HAP-1 (cell line): ENCODE results near the gene PHLDB1.

Experiments used
- DNase-seq, 2 experiments: peaks; one replicate each; pipeline ENCODE4 v3.0.0-alpha.2; 2016 to 2020; ENCODE audit warnings: low spot score in 2 of 2
- H3K27me3 ChIP-seq: fragments of 250-450 bp; sonication (Bioruptor Pico); 2 replicates; pipeline ENCODE4 v1.5.1; 2020; ENCODE audit warnings: low read depth, mild to moderate bottlenecking, moderate library complexity
- H3K36me3 ChIP-seq: fragments of 250-450 bp; sonication (Bioruptor Pico); replicated peaks from 2 replicates; pipeline ENCODE4 v1.5.1; 2020; ENCODE audit warnings: mild to moderate bottlenecking
- H3K4me1 ChIP-seq: fragments of 250-450 bp; sonication (Bioruptor Pico); 2 replicates; pipeline ENCODE4 v1.5.1; 2020; ENCODE audit warnings: mild to moderate bottlenecking
- H3K4me3 ChIP-seq: fragments of 250-450 bp; sonication (Bioruptor Pico); 2 replicates; pipeline ENCODE4 v1.5.1; 2020; ENCODE audit warnings: mild to moderate bottlenecking, moderate library complexity
- H3K9me3 ChIP-seq: fragments of 250-450 bp; sonication (Bioruptor Pico); 2 replicates; pipeline ENCODE4 v1.5.1; 2020; ENCODE audit warnings: mild to moderate bottlenecking, moderate library complexity
- in situ Hi-C: fragments of 300-500 bp; cut with MboI; formaldehyde crosslinking; loops from 3 replicates; pipeline ENCODE4 v1.14.3; 2020; ENCODE audit warnings: low sequenced_read_pairs, inconsistent platforms, mixed read lengths

Gene PHLDB1

GRCh38 chr11:118633319-118633690 lies 25.9 kb downstream of the PHLDB1 start:
- no peak for DNase-seq
- H3K4me3 ChIP-seq, result no peak overlapping the region
- peaks cover 5% of the 10 kb centered on the region; the same call in 1 of the 2 replicates for H3K36me3 ChIP-seq
- no peaks in the 10 kb centered on the region for H3K9me3 ChIP-seq
- no peaks in the 10 kb centered on the region for H3K27me3 ChIP-seq
- in situ Hi-C loops, result no loop called here
- no peaks in the 10 kb centered on the region for H3K4me1 ChIP-seq

DNA sequence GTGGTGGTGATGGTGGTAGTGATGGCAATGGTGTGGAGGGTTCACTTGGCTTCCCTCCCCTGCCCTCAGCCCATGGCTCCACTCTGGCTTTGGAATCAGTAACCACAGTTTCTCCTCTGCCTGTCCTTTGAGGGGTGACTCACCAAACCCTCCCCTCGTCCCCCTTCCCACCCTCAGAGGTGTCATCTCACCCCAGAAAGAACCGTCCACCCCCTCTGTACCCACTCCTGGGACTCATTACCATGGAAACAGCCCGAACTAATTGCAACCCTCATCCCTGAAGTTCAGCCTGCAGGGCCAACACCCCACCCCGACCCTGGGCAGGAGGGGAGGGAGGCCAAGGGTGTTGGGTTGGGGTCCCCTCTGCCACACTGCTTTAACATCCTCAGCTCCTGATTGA lies 26.6 kb downstream of the PHLDB1 start:
- DNase-seq, result no peak
- in situ Hi-C loops, result no loop called here
- no peaks in the 10 kb centered on the region for H3K4me1 ChIP-seq
- peaks cover 2% of the 10 kb centered on the region; the same call in 1 of the 2 replicates for H3K36me3 ChIP-seq
- no peak overlapping the region for H3K4me3 ChIP-seq
- no peaks in the 10 kb centered on the region for H3K27me3 ChIP-seq
- no peaks in the 10 kb centered on the region for H3K9me3 ChIP-seq

- H3K36me3 ChIP-seq, result 0 out of 2 replicates have a peak, but pooled peaks cover 2% of the 10 kb centered on the region
- in situ Hi-C loops, result no loop called here
- no peaks in the 10 kb centered on the region for H3K4me1 ChIP-seq
- no peaks in the 10 kb centered on the region for H3K9me3 ChIP-seq
- no peak for DNase-seq
- no peaks in the 10 kb centered on the region for H3K27me3 ChIP-seq
- H3K4me3 ChIP-seq, result no peak overlapping the region
These were observed 27.2 kb downstream of the PHLDB1 start for GRCh38 chr11:118634431-118635236.

GRCh38 chr11:118635237-118635591 lies 27.8 kb downstream of the PHLDB1 start:
- in situ Hi-C loops, result no loop called here
- Histone ChIP-seq H3K36me3 (0 out of 2 replicates have a peak, but pooled peaks cover 2% of the 10 kb centered on the region), H3K4me1 (no peaks in the 10 kb centered on the region), H3K4me3 (no peak overlapping the region), H3K9me3 (no peaks in the 10 kb centered on the region), H3K27me3 (no peaks in the 10 kb centered on the region)
- DNase-seq, result no peak

- H3K9me3 ChIP-seq, result no peaks in the 10 kb centered on the region
- H3K4me1 ChIP-seq, result no peaks in the 10 kb centered on the region
- 0 out of 2 replicates have a peak, but pooled peaks cover 2% of the 10 kb centered on the region for H3K36me3 ChIP-seq
- in situ Hi-C loops, result no loop called here
- H3K4me3 ChIP-seq, result no peak overlapping the region
- no peak for DNase-seq
- no peaks in the 10 kb centered on the region for H3K27me3 ChIP-seq
These were observed 28.2 kb downstream of the PHLDB1 start for GRCh38 chr11:118635642-118636041.

DNA sequence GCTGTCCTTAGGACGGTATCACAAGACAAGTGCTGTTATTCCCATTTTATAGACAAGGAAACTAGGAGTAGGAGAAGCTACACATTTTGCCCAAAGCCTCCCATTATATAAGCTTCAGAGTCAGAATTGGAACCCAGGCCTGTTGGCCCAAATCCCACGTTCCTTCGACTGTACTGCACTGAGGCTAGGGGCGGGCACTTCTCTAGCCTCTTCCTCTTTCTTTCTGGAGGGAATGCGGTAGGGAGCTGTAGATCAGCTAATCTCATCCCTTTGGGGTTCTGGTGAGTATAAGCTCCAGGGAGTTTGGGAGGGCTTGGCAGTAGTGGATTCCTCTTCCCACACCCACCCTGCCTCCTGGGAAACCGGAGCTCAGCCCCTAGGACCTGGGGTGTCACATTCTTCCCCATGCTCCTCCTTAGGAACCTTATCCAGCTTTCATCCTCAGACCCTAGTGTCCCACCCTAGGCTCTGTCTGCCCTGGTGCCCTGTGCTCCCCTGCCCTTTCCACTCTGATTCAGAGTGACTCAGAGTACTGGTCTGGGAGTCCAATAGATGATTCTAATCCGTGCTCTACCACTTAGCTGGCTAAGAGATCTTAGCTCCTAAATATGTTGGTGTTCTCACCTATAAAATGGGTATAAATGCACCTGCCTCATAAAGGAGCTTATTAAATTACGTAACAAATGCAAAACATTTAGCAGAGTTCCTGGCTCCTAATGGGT lies 29.3 kb downstream of the PHLDB1 start:
- no peak overlapping the region for H3K4me3 ChIP-seq
- no peaks in the 10 kb centered on the region for H3K4me1 ChIP-seq
- in situ Hi-C loops, result no loop called here
- H3K27me3 ChIP-seq, result no peaks in the 10 kb centered on the region
- H3K9me3 ChIP-seq, result no peaks in the 10 kb centered on the region
- DNase-seq, result no peak
- 0 out of 2 replicates have a peak, but pooled peaks cover 2% of the 10 kb centered on the region for H3K36me3 ChIP-seq

- no peaks in the 10 kb centered on the region for H3K4me1 ChIP-seq
- H3K27me3 ChIP-seq, result no peaks in the 10 kb centered on the region
- no peak for DNase-seq
- H3K36me3 ChIP-seq, result peaks cover 2% of the 10 kb centered on the region; the same call in 1 of the 2 replicates
- in situ Hi-C loops, result no loop called here
- no peaks in the 10 kb centered on the region for H3K9me3 ChIP-seq
- H3K4me3 ChIP-seq, result no peak overlapping the region
These were observed 31.3 kb downstream of the PHLDB1 start for GRCh38 chr11:118638726-118639125.

- Histone ChIP-seq H3K9me3 (no peaks in the 10 kb centered on the region), H3K36me3 (peaks cover 2% of the 10 kb centered on the region; the same call in 1 of the 2 replicates), H3K4me3 (no peak overlapping the region), H3K4me1 (no peaks in the 10 kb centered on the region), H3K27me3 (no peaks in the 10 kb centered on the region)
- in situ Hi-C loops, result no loop called here
- no peak for DNase-seq
These were observed 32.5 kb downstream of the PHLDB1 start for GRCh38 chr11:118639899-118640298.

- H3K4me3 ChIP-seq, result no peak overlapping the region
- no peaks in the 10 kb centered on the region for H3K27me3 ChIP-seq
- H3K9me3 ChIP-seq, result no peaks in the 10 kb centered on the region
- H3K4me1 ChIP-seq, result no peaks in the 10 kb centered on the region
- in situ Hi-C loops, result no loop called here
- no peak for DNase-seq
- H3K36me3 ChIP-seq, result peaks cover 2% of the 10 kb centered on the region; the same call in 1 of the 2 replicates
These were observed 33.1 kb downstream of the PHLDB1 start for GRCh38 chr11:118640332-118641154.

- no peak for DNase-seq
- H3K36me3 ChIP-seq, result peaks cover 3% of the 10 kb centered on the region; the same call in 1 of the 2 replicates
- in situ Hi-C loops, result no loop called here
These were observed 34.1 kb downstream of the PHLDB1 start for GRCh38 chr11:118641397-118642019.

GRCh38 chr11:118643142-118643994 lies 36.0 kb downstream of the PHLDB1 start:
- Histone ChIP-seq H3K36me3 (peaks cover 3% of the 10 kb centered on the region; the same call in 1 of the 2 replicates), H3K9me3 (no peaks in the 10 kb centered on the region), H3K27me3 (no peaks in the 10 kb centered on the region), H3K4me1 (no peaks in the 10 kb centered on the region), H3K4me3 (no peak overlapping the region)
- DNase-seq, result no peak
- in situ Hi-C loops, result no loop called here

More at GRCh38 chr11:118641397-118642019, 34.1 kb downstream of the PHLDB1 start:
- Histone ChIP-seq H3K9me3 (no peaks in the 10 kb centered on the region), H3K4me1 (no peaks in the 10 kb centered on the region), H3K4me3 (no peak overlapping the region), H3K27me3 (no peaks in the 10 kb centered on the region)

DNA sequence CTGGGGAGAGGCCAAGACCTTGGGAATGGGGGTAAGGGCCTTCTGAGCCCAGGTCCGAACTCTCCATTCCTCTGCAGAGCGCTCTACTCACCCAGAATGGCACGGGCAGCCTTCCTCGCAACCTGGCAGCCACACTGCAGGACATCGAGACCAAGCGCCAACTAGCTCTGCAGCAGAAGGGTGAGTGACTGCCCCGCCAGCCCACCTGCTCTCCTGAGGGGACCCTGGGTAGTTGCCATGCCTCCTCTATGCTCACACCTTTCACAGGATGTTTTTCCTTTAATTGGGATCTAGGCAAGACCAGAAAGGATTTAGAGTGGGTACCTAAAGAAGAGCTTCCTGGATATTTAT lies 36.6 kb downstream of the PHLDB1 start:
- H3K4me1 ChIP-seq, result no peaks in the 10 kb centered on the region
- no peaks in the 10 kb centered on the region for H3K9me3 ChIP-seq
- H3K4me3 ChIP-seq, result no peak overlapping the region
- no peaks in the 10 kb centered on the region for H3K27me3 ChIP-seq
- in situ Hi-C loops, result no loop called here
- no peak for DNase-seq
- H3K36me3 ChIP-seq, result peaks cover 3% of the 10 kb centered on the region; the same call in 1 of the 2 replicates
